ENCODE measurements around the gene CLIC5.

- TF ChIP-seq, protein P1, sequence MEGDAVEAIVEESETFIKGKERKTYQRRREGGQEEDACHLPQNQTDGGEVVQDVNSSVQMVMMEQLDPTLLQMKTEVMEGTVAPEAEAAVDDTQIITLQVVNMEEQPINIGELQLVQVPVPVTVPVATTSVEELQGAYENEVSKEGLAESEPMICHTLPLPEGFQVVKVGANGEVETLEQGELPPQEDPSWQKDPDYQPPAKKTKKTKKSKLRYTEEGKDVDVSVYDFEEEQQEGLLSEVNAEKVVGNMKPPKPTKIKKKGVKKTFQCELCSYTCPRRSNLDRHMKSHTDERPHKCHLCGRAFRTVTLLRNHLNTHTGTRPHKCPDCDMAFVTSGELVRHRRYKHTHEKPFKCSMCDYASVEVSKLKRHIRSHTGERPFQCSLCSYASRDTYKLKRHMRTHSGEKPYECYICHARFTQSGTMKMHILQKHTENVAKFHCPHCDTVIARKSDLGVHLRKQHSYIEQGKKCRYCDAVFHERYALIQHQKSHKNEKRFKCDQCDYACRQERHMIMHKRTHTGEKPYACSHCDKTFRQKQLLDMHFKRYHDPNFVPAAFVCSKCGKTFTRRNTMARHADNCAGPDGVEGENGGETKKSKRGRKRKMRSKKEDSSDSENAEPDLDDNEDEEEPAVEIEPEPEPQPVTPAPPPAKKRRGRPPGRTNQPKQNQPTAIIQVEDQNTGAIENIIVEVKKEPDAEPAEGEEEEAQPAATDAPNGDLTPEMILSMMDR (IDR thresholded peaks at IDR 0.05; ENCODE audit: poor library complexity, severe bottlenecking): no peak
- TF ChIP-seq EZH2 (IDR thresholded peaks at IDR 0.05; ENCODE audit: borderline replicate concordance, insufficient read depth, low read length, poor library complexity, severe bottlenecking) (no peak), SMC3 (conservative IDR thresholded peaks at IDR 0.05; ENCODE audit: poor library complexity) (no peak), TAF1 (IDR thresholded peaks at IDR 0.05; ENCODE audit: low read depth) (no peak)
- TF ChIP-seq, protein P2, sequence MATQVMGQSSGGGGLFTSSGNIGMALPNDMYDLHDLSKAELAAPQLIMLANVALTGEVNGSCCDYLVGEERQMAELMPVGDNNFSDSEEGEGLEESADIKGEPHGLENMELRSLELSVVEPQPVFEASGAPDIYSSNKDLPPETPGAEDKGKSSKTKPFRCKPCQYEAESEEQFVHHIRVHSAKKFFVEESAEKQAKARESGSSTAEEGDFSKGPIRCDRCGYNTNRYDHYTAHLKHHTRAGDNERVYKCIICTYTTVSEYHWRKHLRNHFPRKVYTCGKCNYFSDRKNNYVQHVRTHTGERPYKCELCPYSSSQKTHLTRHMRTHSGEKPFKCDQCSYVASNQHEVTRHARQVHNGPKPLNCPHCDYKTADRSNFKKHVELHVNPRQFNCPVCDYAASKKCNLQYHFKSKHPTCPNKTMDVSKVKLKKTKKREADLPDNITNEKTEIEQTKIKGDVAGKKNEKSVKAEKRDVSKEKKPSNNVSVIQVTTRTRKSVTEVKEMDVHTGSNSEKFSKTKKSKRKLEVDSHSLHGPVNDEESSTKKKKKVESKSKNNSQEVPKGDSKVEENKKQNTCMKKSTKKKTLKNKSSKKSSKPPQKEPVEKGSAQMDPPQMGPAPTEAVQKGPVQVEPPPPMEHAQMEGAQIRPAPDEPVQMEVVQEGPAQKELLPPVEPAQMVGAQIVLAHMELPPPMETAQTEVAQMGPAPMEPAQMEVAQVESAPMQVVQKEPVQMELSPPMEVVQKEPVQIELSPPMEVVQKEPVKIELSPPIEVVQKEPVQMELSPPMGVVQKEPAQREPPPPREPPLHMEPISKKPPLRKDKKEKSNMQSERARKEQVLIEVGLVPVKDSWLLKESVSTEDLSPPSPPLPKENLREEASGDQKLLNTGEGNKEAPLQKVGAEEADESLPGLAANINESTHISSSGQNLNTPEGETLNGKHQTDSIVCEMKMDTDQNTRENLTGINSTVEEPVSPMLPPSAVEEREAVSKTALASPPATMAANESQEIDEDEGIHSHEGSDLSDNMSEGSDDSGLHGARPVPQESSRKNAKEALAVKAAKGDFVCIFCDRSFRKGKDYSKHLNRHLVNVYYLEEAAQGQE (IDR thresholded peaks at IDR 0.05; ENCODE audit: borderline replicate concordance): no peak
Observed at GRCh38 chr6:46040288-46040687, 24.6 kb upstream of the CLIC5 start.
